ENCODE results near the gene FMNL2.

FMNL2 gene

DNA sequence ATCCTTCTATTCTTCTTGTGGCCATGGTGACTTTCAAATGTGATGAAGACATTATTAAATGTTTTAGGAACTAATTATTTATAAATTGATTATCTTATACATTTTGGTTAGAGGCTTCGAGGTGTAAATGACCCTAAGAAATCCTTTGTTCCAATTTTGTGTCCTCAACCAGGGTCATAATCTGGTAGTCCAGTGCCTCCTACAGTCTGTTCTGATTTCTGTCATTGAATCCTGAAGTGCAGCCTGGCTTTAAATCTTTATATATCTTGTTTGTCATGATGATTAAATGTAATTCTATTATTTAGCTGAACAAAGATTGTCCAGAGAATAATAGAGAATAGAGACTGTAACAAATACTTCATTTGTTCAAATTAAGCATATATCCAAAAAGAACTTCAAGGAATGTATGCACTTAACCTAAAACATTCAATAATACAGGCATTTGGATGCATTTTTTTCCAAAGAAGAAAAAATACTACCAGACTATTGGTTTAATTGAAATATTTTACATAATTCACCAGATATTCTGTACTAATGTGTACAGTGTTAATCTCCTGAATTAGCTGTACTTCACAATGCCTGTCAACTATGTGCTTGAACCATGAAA, 292.5 kb downstream of the FMNL2 start:
- peak; percentile 1 for DNase-seq

DNA sequence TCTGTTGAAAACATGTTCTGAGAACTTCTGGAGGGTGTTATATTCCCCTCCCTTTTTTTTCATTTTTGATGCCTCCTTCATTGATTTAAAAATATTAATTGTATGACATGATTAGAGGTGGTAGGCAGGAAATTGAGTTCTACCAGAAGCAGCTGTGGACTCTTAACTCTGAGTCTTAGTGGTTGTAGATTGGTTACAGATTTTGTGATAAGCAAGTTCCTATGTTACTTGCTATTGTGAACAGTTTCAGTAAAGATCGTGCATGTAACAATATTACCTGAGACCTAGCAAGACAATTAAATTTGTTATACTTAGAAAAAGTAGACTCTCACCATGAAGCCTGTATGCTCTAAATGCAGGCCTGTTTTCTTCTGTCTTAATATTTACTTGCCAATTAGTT, 294.2 kb downstream of the FMNL2 start:
- DNase-seq: no peak

DNA sequence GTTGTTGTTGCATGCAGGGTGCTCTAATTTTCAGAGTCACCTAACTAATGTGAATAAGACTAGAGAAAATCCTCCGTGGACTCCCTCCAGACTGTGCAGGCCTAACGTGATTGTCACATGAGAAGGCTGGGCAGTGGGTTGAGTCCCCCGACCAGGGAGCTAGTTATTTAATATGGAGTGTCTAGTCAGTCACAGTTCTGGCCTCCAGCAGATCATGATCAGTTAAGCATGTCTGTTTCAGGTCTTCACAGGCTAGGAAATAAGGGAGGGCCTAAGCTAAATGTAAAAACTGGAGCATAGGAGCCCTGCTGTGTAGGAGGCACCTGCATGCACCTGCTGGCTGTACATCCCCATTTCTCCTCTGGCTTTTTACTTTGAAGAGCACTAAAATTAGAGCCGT, 295.5 kb downstream of the FMNL2 start:
- DNase-seq: no peak

DNA sequence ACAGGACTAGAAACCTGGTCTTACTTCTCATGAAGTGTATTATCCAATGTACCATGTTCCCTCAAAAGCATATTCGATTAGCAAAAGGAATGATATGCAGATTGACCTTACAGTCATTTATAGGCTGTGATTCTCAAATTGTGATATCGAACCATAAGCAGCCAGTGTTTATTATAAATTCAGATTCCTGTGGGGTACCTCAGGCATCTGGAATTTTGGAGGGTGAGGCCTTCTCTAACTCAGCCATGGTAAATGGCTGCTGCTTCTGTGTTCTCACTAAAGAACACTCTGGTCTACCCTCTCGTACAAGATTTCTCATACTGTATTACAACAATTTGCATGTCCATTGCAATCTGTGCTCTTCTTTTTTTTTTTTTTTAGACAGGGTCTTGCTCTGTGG, 297.8 kb downstream of the FMNL2 start:
- no peak for DNase-seq

DNA sequence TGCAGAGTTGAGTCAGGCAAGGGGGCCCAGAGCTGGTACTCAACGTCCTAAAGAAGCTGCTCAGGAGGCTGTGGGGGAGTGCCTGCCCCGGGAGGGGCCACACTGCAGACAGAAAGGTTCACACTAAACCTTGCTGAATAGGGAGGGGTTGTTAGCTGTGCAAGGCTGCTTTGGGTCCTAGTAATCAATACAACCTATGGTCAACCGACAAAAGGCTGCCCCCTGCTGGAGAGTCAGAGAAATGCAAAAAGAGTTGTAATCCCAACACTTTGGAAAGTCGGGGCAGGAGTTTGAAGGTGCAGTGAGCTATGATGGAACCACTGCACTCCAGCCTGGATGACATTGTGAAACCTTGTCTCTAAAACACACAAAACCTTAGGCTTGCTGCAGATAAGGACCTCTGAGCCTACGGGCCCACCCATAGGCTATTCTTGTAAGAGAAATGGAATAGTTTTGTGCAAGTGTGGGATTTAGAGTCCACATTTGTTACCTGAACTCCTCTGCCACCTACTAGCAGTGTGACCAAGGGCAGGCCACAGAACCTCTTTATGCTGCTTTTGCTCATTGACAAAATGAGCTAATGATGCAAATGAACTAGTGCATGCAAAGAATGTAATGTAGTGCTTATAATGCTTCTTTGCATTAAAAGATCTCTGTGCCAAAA, 300.8 kb downstream of the FMNL2 start:
- peak; percentile 35 for DNase-seq

DNA sequence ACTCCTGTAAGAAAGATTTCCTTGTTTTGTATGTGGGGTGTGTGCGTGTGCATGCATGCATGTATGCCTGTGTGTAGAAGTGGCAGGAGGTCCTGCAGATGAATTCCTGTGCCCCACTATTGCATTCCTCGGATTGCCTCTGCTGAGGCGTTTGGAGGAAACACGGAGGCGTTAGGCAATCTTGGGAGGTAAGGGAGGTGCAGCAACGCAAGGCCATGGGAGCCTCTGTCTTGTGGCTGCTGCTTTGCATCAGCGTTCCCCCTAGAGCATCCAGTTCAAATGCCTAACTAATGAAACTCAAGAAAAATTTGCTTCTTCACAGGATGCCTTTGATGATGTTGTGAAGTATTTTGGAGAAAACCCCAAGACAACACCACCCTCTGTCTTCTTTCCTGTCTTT, 302.3 kb downstream of the FMNL2 start:
- DNase-seq: no peak

DNA sequence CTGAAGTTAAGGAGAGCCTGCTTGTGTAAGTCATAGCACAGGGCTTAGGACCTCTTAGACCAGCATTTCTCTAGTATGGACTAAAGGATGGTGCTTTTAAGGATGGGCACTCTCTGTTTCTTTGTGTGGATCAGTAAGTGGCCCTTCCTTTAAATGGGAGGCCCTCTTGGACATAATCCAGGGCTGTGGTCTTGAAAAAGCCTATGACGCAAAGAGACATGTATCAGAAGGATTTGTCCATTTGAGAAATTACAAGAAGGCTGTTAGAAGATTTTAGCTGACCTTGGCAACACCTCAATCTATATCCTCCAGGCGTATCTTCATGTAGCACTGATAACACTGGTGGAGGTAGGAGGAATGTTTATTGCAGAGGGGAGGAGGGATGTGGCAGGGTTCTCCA, 303.1 kb downstream of the FMNL2 start:
- DNase-seq: no peak

DNA sequence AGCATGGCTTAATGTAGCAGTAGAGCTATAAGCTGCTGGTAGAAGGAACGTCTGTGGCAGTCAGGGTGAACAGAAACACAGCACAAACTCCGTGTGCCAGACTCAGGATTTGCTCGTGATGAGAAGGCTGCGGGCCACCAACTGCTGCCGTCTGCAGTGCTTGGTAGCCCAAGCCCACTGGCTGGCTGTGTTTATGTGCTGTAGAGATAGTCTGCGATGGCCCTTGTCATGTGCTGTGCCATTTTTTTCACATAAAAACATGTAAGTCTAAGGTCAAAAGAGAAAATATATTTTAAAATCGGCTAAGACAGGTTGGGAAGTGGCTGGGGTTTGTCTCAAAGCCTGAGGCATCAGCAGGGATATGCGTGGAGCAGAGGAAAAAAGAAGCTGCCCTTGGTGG, 303.6 kb downstream of the FMNL2 start:
- no peak for DNase-seq

DNA sequence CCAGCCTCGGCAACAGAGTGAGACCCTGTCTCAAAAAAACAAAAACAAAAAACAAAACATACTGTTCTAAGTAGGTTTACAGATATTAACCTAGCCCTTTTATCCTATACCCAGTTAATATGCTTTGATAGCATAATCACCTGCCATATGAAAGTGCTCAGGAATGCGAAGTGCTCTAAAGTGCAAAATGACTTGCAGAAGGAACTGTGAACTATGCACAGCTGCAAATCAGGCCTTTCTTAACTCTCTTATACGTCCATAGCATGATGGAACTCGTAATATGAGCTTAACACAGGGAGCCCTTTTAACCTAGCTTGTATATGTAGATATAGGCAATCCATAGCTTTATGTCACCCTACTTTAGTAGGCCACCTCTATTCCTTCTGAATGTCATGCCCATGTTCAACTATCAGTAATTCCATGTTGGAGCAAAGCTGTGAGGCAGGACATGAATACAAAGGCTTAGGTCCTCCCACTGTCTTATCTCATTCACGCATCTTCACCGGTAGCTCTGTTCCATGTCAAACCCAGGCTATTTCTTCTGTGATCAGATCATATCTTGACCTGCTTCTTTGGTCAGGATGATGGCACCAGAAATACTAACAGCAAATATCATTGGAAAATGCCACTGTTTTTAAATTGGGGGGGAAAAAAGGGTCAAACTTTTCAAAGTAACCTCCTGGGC, 309.4 kb downstream of the FMNL2 start:
- no peak for DNase-seq

DNA sequence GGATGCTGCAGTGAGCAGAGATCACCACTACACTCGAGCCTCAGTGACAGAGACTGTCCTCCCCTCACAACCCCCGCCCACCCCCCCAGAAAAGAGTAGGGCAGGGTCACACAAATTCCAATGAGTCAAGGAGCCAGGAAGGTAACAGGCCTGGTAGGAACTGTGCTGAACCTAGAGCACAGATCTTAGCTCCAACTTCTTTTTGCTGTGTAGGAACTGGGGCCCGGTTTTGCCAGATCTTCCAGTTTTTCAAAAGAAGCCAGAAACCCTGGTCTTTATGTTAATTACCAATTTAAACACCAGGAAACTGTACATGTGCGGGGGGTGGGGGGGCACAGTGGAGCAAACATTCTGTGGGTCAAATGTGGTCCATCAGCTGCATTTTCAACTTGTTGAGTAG, 311.3 kb downstream of the FMNL2 start:
- DNase-seq: no peak

DNA sequence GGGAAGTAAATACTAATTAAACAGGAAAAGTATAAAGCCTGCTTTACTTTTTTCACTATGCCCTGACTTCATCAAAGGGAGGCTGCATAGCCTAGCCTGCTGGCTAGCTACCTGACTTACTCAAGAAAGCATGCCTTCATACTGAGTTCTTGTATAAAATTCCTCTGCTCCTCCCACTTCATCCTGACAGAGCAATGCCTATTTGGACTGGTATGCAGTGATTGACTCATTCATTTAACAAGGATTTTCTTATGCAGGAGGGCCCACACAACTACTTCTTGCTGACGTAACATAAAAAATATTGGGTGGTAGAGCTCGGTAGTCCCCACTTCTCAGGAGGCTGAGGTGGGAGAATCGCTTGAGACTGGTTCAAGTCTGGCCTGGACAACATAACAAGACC, 311.8 kb downstream of the FMNL2 start:
- DNase-seq: no peak

DNA sequence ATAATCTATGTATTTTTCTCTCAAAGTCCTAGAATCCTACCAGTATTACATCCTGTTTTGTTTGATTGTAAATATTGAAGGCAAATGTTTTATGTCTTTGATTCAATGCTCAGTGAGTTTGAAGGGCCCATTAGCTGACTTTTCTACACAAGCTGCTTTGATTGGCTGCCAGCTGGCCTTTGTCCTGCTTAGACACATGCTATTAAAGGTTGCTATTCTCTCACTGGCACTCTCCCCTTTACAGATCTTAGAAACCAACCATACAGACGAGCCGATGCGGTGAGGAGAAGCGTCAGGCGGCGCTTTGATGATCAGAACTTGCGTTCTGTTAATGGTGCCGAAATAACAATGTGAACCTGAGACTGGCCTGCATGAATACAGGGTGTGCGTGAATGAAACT, 312.6 kb downstream of the FMNL2 start:
- peak; percentile 39 for DNase-seq

DNA sequence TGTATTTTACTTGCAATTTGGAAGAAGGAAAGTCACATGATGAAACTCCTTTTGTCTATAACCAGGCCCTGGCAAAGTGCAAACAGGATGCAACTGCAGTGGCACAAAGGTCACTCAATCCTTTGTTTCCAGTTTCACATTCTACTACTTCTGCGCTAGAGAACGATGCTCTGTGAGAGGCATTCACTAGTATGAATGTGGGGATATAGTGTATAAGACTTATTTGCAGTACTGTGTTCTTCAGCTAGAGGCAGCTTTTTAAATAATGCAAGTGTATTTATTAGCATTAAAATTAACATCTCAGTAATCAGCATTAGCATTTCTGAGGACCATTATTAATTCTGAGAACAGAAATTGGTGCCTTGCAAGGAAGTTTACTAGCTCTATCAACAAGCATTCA, 313.4 kb downstream of the FMNL2 start:
- DNase-seq: no peak

DNA sequence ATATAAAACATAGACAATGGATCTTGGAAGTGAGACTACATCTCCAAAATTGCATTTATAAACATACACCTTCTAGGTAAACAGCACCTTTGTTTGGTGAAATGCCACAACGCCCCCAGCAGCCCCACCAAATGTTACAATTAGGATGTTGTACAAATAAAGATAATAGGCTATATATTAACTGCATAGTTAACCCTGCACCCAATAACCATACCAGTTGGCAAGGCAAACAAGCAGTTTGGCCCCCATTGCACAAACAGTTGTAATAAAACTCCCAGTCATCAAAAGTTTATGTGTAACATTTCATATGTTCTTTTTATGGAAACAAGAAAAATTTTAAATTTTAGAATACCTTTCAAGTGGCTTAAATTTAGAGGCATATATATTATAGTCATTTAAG, 315.0 kb downstream of the FMNL2 start:
- no peak for DNase-seq

DNA sequence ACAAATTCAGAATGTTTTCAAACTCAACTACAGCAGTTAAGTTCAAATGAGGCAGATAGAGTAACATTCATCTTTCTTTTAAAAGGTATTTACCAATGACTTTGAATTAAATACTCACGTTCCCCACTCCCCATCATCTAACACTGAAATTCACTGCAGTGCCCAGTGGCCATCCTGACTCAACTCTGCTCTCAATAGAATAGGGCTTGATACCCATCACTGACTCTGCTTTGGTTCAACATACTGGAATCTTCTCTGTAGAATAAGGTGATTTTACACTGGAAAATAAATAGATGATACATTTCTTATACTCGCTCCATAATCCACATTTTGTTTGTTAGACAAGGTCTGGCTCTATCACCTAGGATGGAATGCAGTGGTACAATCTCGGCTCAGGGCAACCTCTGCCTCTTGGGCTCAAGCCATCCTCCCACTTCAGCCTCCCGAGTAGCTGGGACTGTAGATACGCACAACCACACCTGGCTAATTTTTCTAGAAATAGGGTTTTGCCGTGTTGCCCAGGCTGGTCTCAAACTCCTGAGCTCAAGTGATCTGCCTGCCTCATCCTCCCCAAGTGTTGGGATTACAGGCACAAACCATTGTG, 315.9 kb downstream of the FMNL2 start:
- no peak for DNase-seq

DNA sequence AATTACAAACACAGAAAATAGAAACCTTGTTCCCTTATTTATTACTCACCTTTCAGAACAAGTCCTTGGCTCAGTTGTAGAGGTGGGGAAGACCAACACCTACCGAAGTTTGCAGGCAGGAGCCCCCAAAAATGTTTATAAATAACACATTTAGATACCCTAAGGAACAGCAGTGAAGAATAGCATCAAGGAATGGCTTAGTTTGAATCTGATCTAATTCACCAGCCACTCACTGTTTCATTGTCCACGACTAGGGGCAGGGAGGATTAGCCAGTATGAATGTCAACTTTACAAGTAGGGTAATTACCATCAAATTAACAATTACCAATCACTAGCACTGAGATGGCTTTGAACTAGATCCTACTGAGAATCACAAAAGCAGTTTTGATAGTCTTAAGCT, 316.9 kb downstream of the FMNL2 start:
- DNase-seq: no peak

DNA sequence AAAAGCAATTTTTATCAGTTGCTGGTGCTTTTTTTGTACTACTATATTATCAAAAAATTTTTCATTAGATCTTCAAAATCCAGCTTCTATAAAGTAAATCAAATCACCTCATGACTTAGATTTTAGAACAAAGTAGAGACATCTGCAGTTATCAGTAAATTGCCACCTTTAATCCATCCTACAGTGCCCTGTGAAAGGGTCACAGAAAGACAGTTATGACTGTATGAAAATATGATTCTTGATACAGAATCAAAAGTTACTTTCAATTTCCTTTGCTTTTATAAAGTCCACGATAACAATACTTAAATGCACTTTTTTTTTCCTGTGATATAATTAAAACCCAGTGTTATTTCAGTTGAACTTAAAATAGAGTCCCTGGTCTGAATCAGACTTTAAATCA, 320.9 kb downstream of the FMNL2 start:
- no peak for DNase-seq

DNA sequence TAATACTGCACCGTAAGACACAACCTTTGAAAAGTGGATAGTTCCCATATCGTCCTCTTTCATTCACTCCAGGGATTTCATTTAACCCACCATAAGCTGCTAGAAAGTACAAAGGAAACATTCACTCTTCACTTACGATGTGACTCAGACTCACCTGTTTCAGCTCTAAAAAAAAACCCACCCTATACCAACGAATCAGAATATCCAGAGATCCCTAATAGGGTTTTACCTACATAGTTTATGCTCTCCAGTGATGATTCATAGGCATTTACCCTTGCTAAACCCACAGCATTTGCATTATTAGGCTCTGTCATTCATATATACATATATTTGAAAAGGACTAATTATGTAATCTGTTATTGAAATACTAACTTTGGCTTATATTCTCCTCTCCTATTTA, 322.1 kb downstream of the FMNL2 start:
- no peak for DNase-seq

DNA sequence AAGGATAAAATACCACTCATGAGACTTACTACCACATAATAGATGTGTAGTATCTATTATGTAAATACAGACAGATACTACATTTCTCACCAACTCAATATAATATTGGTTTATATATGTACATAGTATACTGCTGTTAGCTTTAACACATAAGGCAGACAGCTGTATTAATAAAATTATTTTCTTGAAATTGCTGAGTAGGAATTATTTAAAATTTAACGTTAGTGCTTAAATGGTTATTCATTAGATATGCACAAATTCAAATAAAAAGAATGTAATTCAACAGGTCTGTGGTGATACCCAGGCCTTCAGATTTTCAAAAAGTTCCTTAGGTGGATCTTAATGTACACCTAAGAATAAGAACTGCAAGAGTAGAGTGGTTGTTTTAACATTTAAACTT, 323.2 kb downstream of the FMNL2 start:
- no peak for DNase-seq

DNA sequence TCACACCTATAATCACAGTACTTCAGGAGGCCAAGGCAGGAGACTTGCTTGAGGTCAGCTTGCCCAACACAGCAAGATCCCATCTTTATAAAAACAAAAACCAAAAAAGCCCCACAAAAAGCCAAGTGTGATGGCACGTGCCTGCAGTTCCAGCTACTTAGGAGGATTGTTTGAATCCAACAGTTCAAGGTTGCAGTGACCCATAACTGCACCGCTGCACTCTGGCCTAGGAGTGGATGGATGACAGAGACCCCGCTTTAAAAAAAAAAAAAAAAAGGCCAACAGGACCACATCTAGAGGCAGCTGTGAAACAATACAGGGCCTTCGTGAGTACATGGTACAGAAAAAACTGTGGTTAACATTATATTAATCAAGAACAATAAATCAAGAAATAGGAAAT, 326.1 kb downstream of the FMNL2 start:
- DNase-seq: no peak

DNA sequence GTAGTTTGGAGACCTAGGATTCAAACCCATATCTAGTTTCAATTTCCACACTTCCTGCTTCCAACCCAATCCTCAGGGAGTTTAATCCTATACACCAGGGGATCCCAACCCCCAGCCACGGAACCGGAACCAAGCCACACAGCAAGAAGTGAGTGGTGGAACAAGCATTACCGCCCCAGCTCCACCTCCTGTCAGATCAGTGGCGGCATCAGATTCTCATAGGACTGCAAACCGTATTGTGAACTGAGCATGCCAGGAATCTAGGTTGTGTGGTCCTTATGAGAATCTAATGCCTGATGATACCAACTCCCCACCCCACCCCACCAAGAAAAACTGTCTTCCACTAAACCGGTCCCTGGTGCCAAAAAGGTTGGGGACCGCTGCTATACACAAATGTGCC, 329.8 kb downstream of the FMNL2 start:
- no peak for DNase-seq

DNA sequence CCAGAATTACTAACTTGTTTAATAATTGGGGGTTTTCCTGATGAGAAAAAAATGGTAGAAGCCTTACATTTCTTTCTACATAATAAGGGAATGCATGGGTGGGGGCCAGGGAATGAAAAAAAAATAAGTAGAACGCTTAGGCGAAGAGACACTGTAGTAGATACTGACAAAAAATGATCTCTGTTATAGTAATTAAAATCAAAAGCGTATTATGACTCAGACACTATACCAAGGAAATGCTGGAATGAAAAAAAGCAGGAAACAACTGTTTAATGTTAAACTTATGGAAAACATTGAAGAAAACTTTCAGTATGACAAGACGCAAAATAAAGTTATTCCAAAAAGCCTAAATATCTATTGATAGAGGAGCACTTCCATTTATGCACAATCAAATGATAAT, 339.4 kb downstream of the FMNL2 start:
- DNase-seq: no peak

DNA sequence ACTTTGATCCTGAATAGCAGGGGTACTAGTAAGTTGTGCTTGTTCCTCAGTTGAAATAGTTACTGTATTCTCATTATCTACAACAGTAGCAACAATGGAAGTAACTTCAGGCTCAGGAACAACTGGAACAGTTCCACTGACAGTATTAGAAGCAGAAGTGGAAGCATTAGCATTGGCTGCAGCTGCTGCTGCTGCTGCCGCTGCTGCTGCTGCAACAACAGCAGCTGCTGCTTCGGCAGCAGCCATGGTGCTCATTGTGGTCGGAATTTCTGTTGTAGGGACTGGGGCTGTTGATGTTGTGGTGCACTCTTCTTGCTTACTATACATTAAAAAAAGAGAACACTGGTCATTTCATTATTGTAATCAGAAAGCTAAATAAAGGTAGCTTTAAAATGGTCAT, 341.5 kb downstream of the FMNL2 start:
- no peak for DNase-seq

DNA sequence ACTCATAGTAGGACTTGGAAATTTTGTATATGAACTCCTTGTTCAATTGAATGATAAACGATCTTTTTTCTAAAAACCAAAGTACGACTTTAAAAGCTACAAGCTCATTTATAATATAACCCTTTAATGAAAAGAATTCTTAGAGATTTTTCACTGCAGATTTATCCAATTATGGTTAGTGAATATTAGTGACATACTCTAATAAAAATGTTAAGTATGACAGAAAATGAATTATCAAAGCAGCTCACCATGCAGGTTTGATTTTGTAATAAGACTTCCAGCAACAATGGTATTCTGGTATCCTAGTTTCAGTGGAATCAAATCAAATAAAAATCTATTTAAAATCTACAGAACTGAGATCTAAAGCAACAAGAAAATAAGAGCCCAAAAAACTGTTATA, 343.8 kb downstream of the FMNL2 start:
- DNase-seq: no peak
